Brain microvascular endothelial cell (primary cell): ENCODE measurements around the gene DSTN.

Experiments
- DNase-seq: peaks from one replicate; pipeline ENCODE4 v3.0.0-alpha.2; 2020
- H3K27ac ChIP-seq: fragments of 250-450 bp; sonication (Bioruptor Pico); 2 replicates; pipeline ENCODE4 v1.5.1; 2020; ENCODE audit warnings: mild to moderate bottlenecking, moderate library complexity
- H3K27me3 ChIP-seq: fragments of 250-450 bp; sonication (Bioruptor Pico); replicated peaks from 2 replicates; pipeline ENCODE4 v1.5.1; 2020; ENCODE audit warnings: mild to moderate bottlenecking
- H3K36me3 ChIP-seq: fragments of 250-450 bp; sonication (Bioruptor Pico); replicated peaks from 2 replicates; pipeline ENCODE4 v1.5.1; 2020; ENCODE audit warnings: mild to moderate bottlenecking
- H3K4me3 ChIP-seq: 2 replicates; pipeline ENCODE4 v1.5.1; 2011; ENCODE audit warnings: low read depth, mild to moderate bottlenecking, control low read depth, low read length, moderate library complexity
- CTCF ChIP-seq: IDR thresholded peaks from 2 replicates; pipeline ENCODE4 v1.5.1; 2011; ENCODE audit warnings: low read depth, mild to moderate bottlenecking, moderate library complexity, low read length, control low read depth, inconsistent platforms; ENCODE audit errors: missing control alignments
- in situ Hi-C: cut with HindIII; loops from 2 replicates; pipeline ENCODE4 v1.10.0; 2017; ENCODE audit warnings: low sequenced_read_pairs, low pct_ligation_motif_present

The DSTN gene

GRCh38 chr20:17556837-17557674 is 12.8 kb upstream of the DSTN start:
- in situ Hi-C loops: no loop called here
- DNase-seq: no peak
- Histone ChIP-seq H3K27me3 (no peaks in the 10 kb centered on the region), H3K36me3 (no peaks in the 10 kb centered on the region), H3K4me3 (peak overlapping the region; percentile 0), H3K27ac (peak overlapping the region; percentile 99)
- no peak for TF ChIP-seq CTCF

GRCh38 chr20:17557675-17558006 is 12.2 kb upstream of the DSTN start:
- DNase-seq: peak; percentile 89
- TF ChIP-seq CTCF: no peak
- in situ Hi-C loops: no loop called here
- peak overlapping the region; percentile 99 for H3K27ac ChIP-seq
- no peaks in the 10 kb centered on the region for H3K36me3 ChIP-seq
- no peaks in the 10 kb centered on the region for H3K27me3 ChIP-seq
- no peak overlapping the region for H3K4me3 ChIP-seq

GRCh38 chr20:17558154-17558940 is 11.5 kb upstream of the DSTN start:
- Histone ChIP-seq H3K27ac (peak overlapping the region; percentile 99), H3K36me3 (no peaks in the 10 kb centered on the region), H3K27me3 (no peaks in the 10 kb centered on the region), H3K4me3 (peak overlapping the region; percentile 38)
- peak; percentile 87 for DNase-seq
- in situ Hi-C loops: no loop called here
- TF ChIP-seq CTCF: no peak

GRCh38 chr20:17558941-17559304 is 11.0 kb upstream of the DSTN start:
- DNase-seq: no peak
- Histone ChIP-seq H3K4me3 (no peak overlapping the region), H3K27me3 (no peaks in the 10 kb centered on the region), H3K27ac (peak overlapping the region; percentile 99), H3K36me3 (no peaks in the 10 kb centered on the region)
- TF ChIP-seq CTCF: no peak
- in situ Hi-C loops: no loop called here

- TF ChIP-seq CTCF: no peak
- H3K4me3 ChIP-seq: no peak overlapping the region
- H3K36me3 ChIP-seq: no peaks in the 10 kb centered on the region
- no peak for DNase-seq
- in situ Hi-C loops: no loop called here
- H3K27me3 ChIP-seq: no peaks in the 10 kb centered on the region
- peak overlapping the region; percentile 99 for H3K27ac ChIP-seq
Measured at GRCh38 chr20:17559338-17559737, 10.5 kb upstream of the DSTN start.
